ENCODE data around the gene PIR.

The PIR gene

GRCh38 chrX:15495801-15496200, 2.7 kb upstream of the PIR start:
- TF ChIP-seq ZFX (IDR thresholded peaks at IDR 0.05; ENCODE audit: borderline replicate concordance) (no peak), CTCF (IDR thresholded peaks at IDR 0.05) (no peak)
- no peak overlapping the region for H3K27ac ChIP-seq

GRCh38 chrX:15492469-15492868, 664 bp downstream of the PIR start:
- no peak for TF ChIP-seq ZFX (IDR thresholded peaks at IDR 0.05; ENCODE audit: borderline replicate concordance)
- TF ChIP-seq CTCF (IDR thresholded peaks at IDR 0.05) = no peak
- peak overlapping the region; percentile 71 for H3K27ac ChIP-seq

GRCh38 chrX:15483891-15484290, 9.2 kb downstream of the PIR start:
- H3K27ac ChIP-seq = no peak overlapping the region
- no peak for TF ChIP-seq CTCF (IDR thresholded peaks at IDR 0.05)
- no peak for TF ChIP-seq ZFX (IDR thresholded peaks at IDR 0.05; ENCODE audit: borderline replicate concordance)

GRCh38 chrX:15475486-15475885, 17.6 kb downstream of the PIR start:
- TF ChIP-seq CTCF (IDR thresholded peaks at IDR 0.05) = no peak
- TF ChIP-seq ZFX (IDR thresholded peaks at IDR 0.05; ENCODE audit: borderline replicate concordance) = no peak
- H3K27ac ChIP-seq = no peak overlapping the region

GRCh38 chrX:15475021-15475420, 18.1 kb downstream of the PIR start:
- TF ChIP-seq CTCF (IDR thresholded peaks at IDR 0.05) = no peak
- no peak for TF ChIP-seq ZFX (IDR thresholded peaks at IDR 0.05; ENCODE audit: borderline replicate concordance)
- no peak overlapping the region for H3K27ac ChIP-seq

GRCh38 chrX:15474028-15474427, 19.1 kb downstream of the PIR start:
- TF ChIP-seq ZFX (IDR thresholded peaks at IDR 0.05; ENCODE audit: borderline replicate concordance) = no peak
- TF ChIP-seq CTCF (IDR thresholded peaks at IDR 0.05) = no peak
- H3K27ac ChIP-seq = no peak overlapping the region

- no peak for TF ChIP-seq ZFX (IDR thresholded peaks at IDR 0.05; ENCODE audit: borderline replicate concordance)
- no peak for TF ChIP-seq CTCF (IDR thresholded peaks at IDR 0.05)
- no peak overlapping the region for H3K27ac ChIP-seq
Measured at GRCh38 chrX:15472531-15472930, 20.6 kb downstream of the PIR start.

Data from 22Rv1 (cell line).